NOMO-1 treated with DMSO at 0.1 percent for 48 hours (cell line): ENCODE measurements around the gene STK11IP.

Experiments used
- DNase-seq: peaks from one replicate; lab custom pipeline; 2025; ENCODE audit not compliant: unreplicated experiment; lab: John Stamatoyannopoulos, UW

STK11IP gene

GRCh38 chr2:219631904-219632759 lies 34.5 kb downstream of the STK11IP start:
- DNase-seq = no peak

DNA sequence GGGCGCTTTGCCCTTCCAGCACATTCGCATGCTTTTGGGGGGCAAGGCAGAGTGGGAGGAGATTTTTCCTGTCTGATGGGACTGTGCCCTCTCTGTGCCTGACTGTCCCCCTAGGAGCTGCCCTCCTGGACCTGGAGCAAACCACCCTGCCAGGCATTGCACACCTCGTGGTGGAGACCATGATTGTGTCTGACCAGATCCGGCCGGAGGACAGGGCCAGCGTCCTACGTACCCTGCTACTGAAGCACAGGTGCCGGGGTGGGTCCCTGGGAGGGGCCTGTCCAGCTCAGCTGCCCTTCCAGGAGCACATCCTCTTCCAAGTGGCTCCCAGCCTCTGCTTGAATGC lies 35.1 kb downstream of the STK11IP start:
- DNase-seq = no peak

GRCh38 chr2:219633276-219634065 lies 35.8 kb downstream of the STK11IP start:
- DNase-seq = peak; percentile 11

GRCh38 chr2:219634171-219634940 lies 36.7 kb downstream of the STK11IP start:
- no peak for DNase-seq

DNA sequence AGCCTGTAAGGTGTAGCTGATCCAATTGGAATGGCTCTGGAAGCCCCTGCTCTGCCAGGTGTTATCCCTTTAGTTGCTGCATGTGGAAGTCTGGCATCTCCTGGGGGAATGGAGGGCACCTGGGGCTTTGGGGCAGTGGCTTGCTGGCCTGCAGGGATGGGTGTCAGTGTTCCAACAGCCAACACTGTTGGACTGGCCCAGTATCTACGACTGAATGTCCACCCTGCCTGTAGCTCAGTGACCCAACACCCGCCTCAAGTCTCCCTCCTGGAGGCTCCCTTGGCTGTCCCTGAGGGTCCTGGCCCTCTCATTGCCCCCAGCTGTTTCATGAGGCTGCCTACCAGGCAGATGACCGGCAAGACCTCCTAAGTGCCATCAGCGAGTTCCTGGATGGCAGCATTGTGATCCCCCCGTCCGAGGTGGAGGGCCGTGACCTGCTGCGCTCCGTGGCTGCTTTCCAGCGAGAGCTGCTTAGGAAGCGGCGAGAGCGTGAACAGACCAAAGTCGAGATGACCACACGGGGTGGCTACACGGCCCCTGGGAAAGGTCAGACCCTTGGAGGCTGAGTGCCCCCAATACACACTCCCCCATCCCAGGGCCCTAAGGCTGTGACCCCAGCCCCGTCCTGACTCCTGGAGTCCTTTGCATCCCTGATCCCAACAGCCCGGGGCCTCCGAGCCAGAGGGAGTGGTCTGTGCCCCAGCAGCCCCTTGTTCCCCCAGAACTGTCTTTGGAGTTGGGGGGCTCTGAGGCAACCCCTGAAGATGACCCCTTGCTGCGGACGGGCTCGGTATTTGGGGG lies 37.5 kb downstream of the STK11IP start:
- no peak for DNase-seq

DNA sequence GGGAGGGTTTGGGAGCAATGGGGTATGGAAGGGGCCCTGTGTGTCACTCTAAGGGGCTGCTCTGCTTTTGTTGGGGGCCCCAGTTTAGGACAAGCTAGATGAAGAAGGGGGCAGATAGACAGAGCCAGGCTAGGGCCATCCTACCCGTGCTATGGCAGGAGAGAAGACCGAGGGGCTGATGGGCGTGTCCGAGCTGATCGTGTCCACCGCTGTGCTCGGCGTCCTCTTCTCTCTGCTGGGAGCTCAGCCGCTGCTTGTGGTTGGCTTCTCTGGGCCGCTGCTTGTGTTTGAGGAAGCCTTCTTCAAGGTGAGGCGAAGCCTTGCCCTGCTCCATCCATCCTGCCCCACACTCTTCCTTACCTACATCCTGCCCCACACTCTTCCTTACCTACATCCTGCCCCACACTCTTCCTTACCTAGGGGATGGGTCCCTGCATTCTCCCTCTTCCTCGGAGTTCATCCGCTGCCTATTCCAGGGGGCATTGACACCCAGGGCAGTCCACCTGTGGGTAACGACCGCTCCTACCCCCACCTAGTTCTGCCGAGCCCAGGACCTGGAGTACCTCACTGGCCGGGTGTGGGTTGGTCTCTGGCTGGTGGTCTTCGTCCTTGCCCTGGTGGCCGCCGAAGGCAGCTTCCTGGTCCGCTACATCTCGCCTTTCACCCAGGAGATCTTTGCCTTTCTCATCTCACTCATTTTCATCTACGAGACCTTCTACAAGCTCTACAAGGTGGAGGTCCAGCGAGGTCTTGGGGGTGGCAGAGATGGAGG lies 38.7 kb downstream of the STK11IP start:
- DNase-seq = no peak

- DNase-seq = no peak
Measured at GRCh38 chr2:219636941-219637841, 39.5 kb downstream of the STK11IP start.

DNA sequence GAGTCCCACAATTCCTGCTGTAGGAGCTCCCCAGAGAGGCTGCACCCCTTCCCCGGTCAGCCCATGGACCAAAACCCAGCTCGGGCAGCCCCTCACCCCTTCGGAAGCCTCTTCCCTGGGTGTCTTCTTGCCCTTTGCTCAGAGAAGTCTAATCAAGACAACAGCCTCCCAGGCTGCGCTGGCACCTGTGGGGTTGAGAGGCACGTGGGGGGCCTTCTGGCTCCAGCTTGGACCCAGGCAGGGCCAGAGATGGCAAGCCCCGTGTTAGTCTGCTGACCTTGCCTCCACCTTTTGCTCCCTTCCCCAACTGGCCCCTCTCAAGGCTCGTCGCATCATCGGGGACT lies 40.2 kb downstream of the STK11IP start:
- no peak for DNase-seq

DNA sequence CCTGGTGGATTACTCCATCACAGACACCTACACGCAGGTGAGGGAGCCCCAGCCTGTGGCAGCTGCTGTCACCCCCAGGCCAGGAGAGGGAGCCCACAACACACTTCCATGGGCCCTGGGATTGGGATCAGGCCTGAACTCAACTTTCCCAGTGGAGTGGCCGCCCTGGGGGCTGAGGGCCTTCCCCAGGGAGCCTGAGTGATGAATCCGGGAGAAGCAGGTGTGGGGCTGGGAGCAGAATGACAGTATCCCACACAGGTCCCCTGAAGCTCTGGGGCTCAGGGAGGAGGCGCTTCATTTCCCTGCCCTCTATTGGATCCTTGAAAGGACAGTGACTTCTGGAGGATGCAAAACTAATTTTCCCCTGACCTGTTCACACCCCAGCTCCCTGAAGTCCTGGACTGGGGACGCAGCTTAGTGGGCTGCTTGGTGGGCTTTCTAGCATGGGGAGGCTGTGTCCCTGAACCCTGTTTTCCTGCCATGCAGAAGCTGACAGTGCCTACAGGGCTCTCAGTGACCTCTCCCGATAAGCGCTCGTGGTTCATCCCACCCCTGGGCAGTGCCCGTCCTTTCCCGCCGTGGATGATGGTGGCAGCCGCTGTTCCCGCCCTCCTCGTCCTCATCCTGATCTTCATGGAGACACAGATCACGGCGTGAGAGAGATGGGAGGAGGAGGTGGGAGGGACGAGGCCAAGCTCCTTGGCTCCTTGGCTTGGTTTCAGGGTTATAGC lies 40.7 kb downstream of the STK11IP start:
- DNase-seq = no peak

- DNase-seq = peak; percentile 51
Measured at GRCh38 chr2:219638948-219639755, 41.5 kb downstream of the STK11IP start.

DNA sequence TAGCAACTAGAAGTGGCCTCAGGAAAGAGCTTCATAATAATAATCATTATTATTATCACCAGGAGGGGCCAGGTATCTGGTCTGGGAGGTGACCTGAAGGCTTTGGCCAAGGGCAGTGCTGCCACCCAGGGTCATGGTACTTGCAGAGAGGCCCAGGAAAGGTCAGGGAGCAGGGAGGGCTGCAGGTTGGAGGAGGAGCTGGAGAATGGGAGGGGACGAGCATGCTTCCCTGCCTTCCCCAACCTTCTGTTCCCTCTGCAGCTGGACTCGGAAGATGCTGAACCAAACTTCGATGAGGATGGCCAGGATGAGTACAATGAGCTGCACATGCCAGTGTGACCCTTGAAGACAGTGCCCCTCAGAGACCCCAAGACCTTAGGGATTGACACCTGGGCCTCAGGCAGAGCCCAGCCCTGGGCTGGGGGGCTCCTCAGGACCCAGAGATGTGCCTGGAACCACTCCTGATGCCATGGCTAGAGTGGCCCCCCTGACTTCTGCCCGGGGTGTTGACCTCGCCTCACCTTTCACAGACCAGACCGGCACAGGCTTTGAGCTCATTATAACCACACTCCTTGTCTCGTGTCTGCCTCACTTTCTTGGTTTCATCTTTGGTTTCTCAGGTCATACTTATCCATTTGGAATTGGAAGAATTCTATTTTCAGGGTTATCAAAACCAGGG lies 43.9 kb downstream of the STK11IP start:
- no peak for DNase-seq

GRCh38 chr2:219642069-219642454 lies 44.4 kb downstream of the STK11IP start:
- DNase-seq = no peak

- DNase-seq = peak; percentile 97
Measured at GRCh38 chr2:219642465-219643083, 44.9 kb downstream of the STK11IP start.

DNA sequence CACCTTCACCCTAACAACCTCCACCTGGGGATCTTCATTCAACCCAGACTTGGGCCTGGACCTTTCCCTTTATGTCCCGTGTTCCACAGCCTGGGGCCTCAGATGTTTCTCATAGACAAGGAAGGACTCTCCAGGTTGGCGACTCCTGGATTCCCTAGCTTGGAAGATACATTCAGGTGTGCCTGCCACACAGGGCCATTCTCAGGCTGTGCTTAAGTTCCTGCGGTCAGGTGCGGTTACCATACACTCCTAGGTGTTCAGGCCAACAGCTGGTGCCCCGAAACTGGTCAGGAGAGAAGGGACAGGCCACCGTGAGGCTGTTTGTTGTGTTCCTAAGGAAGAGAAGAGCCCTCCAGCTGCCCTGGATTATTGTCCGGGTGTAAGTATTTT lies 45.4 kb downstream of the STK11IP start:
- DNase-seq = no peak

DNA sequence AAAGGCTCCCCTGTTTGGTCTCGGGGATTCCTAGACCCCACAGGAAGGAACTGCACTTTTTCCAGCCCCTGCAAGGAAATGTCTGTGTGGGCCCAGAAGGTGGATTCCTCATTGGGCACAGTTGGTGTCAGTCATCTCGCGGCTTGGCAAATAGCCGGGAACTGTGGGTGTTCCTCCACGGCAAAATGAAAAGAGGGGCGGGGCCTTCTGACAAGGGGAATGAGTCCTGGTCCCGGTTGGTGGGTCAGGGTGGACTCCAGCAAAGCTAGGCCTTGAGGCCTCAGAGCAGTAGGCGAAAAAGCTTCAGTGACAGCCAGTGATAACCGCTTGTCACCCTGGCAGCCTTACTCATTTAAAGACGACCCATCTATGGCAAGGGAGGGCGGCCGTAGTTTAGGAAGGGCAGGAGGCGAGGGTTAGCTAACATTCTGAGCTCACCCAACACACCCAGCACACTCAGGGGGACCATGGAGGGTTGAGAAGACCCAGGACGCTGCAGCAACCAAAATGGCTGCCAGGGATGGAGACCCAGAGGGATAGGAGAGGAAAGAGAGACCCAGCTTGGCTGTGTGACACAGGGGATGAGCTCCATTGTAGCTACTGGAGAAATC lies 46.2 kb downstream of the STK11IP start:
- no peak for DNase-seq

GRCh38 chr2:219644801-219645480 lies 47.3 kb downstream of the STK11IP start:
- no peak for DNase-seq
